Measurements from ENCODE around the gene DDX55. TPM values are rescaled to one million over a fixed set of nuclear protein-coding genes. Genes with fewer than 3 reads are reported as not detected.
"Not testable (repeated sequence)": the region's sequence is repeated elsewhere in the genome, so short reads cannot be mapped to it uniquely, and the experiment has no call there.

Gene DDX55
- 1 to 10 TPM; 7.7 to 8.3 (median 8.2) TPM for total RNA-seq
- polyA plus RNA-seq = 6.6 TPM
- long read RNA-seq, donor 1, partial matches to known transcripts = 6 of 17 reads
- long read RNA-seq, donor 1, other reads (novel, unspliced or antisense) = 6 of 17 reads
- long read RNA-seq, donor 2, partial matches to known transcripts = 1 of 6 reads
- long read RNA-seq, donor 2, other reads (novel, unspliced or antisense) = 2 of 6 reads
- long read RNA-seq, donor 3, partial matches to known transcripts = 28 of 37 reads
- long read RNA-seq, donor 3, other reads (novel, unspliced or antisense) = 9 of 37 reads
- long read RNA-seq, donor 4, partial matches to known transcripts = 3 of 9 reads
- long read RNA-seq, donor 4, other reads (novel, unspliced or antisense) = 5 of 9 reads

DNA sequence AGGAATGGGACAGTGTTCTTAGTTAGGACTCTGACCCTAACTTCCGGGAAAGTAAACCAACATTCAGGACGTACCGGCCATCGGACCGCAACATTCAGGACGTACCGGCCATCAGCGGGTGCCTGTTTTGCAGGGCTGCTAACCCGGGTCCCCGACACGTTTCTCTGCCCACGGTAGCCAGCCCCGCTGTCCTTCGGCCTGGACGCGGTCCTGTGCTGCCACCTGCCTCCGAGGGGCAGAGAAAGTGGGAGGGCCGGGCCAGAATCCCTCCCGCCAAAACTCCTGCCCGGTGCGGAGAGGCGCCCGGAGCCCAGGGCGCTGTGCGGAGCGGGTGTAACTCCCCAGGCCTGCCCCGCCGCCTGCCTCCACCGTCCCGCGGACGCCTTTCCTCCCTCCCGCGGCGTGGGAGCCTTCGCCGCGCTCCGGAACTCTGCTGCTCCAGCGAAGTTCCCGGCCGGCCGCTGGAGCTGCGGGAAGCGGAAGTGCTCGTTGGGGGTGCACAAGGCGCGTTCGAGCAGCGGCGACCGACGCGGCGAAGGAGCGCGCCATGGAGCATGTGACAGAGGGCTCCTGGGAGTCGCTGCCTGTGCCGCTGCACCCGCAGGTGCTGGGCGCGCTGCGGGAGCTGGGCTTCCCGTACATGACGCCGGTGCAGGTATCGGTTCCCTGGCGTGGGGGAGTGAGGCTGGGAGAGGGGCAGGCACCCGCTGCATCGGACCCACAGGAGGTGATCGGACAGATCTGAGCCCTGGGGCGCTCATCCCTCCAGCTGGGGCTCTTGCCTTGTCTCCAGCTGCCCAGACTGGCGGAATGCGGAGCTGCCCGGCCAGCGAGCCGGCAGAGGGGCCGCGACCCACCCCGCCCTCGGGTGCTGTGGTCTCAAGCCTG is at the start of gene DDX55:
DDX55 (plus strand) TSS at position 498 of the 888 bp plus-strand sequence; CDS start at position 548, 50 bp downstream.
- Histone ChIP-seq H3K27me3 (ENCODE audit: control insufficient read depth, insufficient read depth) (no peaks in the 10 kb centered on the region), H3K4me1 (ENCODE audit: control insufficient read depth, insufficient read depth, low read length) (peaks cover 3% of the 10 kb centered on the region), H3K9me3 (ENCODE audit: control insufficient read depth, low read length) (no peaks in the 10 kb centered on the region), H3K27ac (ENCODE audit: low read length) (peak within 1 kb of the TSS; percentile 59), H3K4me3 (ENCODE audit: low read length) (peak within 1 kb of the TSS; percentile 74)
- WGBS = under 1% methylated on average over 81 of the region's 81 CpGs
- intact Hi-C loops (cut with DNase I) = no loop called here
- DNase-seq (peak; percentile 85 to 93 (median 93)), ATAC-seq (peak; percentile 97 to 98)

DNA sequence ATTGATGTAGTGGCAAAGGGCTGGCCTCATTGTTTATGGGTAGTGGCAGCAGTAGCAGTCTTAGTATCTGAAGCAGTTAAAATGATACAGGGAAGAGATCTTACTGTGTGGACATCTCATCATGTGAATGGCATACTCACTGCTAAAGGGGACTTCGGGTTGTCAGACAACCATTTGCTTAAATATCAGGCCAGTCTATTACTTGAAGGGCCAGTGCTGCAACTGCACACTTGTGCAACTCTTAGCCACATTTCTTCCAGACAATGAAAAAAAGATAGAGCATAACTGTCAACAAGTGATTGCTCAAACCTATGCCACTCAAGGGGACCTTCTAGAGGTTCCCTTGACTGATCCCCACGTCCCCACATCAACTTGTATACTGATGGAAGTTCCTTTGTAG is 47.8 kb upstream of the DDX55 start:
- intact Hi-C loops (cut with DNase I); H3K27ac ChIP-seq (ENCODE audit: low read length); ATAC-seq; H3K4me3 ChIP-seq (ENCODE audit: low read length); H3K4me1 ChIP-seq (ENCODE audit: control insufficient read depth, insufficient read depth, low read length); H3K27me3 ChIP-seq (ENCODE audit: control insufficient read depth, insufficient read depth); H3K9me3 ChIP-seq (ENCODE audit: control insufficient read depth, low read length); DNase-seq: not testable (repeated sequence)
- 63% methylated on average over 2 of the region's 2 CpGs for WGBS

DNA sequence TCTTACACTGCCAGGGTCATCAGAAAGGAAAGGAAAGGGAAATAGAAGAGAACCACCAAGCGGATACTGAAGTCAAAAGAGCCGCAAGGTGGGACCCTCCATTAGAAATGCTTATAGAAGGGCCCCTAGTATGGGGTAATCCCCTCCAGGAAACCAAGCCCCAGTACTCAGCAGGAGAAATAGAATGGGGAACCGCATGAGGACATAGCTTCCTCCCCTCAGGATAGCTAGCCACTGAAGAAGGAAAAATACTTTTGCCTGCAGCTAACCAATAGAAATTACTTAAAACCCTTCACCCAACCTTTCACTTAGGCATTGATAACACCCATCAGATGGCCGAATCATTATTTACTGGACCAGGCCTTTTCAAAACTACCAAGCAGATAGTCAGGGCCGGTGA is 47.1 kb upstream of the DDX55 start:
- H3K4me1 ChIP-seq (ENCODE audit: control insufficient read depth, insufficient read depth, low read length); H3K9me3 ChIP-seq (ENCODE audit: control insufficient read depth, low read length); DNase-seq; ATAC-seq; intact Hi-C loops (cut with DNase I); H3K4me3 ChIP-seq (ENCODE audit: low read length); H3K27ac ChIP-seq (ENCODE audit: low read length); H3K27me3 ChIP-seq (ENCODE audit: control insufficient read depth, insufficient read depth): not testable (repeated sequence)
- WGBS = 82% methylated on average over 5 of the region's 5 CpGs

GRCh38 chr12:123558487-123558886 is 43.4 kb upstream of the DDX55 start:
- ATAC-seq; intact Hi-C loops (cut with DNase I): not testable (repeated sequence)

DNA sequence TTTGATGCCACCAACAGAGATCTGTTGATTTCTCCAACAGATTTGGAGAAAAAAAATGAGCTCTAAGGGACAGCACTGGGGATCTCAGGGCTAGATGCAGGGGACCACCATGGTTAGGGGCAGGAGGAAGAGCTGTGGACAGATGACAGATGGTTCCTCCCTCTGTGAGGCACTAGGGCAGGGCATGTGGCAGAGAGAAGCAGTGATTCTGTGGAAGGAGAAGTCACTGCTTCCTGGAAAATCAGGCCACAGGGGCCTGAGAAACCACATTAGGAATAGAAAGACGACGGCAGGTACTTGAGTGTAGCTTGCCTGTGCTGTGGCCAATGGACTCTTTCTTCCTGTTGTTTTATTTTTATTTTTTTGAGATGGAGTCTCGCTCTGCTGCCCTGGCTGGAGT is 42.4 kb upstream of the DDX55 start:
- DNase-seq = no peak
- Histone ChIP-seq H3K27ac (ENCODE audit: low read length) (no peak overlapping the region), H3K27me3 (ENCODE audit: control insufficient read depth, insufficient read depth) (no peaks in the 10 kb centered on the region), H3K9me3 (ENCODE audit: control insufficient read depth, low read length) (no peaks in the 10 kb centered on the region), H3K4me3 (ENCODE audit: low read length) (no peak overlapping the region), H3K4me1 (ENCODE audit: control insufficient read depth, insufficient read depth, low read length) (no peaks in the 10 kb centered on the region)
- intact Hi-C loops (cut with DNase I) = no loop called here
- ATAC-seq = no peak
- 76% methylated on average over 3 of the region's 3 CpGs for WGBS

More at GRCh38 chr12:123558487-123558886, 43.4 kb upstream of the DDX55 start:
- not testable (repeated sequence) for H3K27ac ChIP-seq (ENCODE audit: low read length); H3K9me3 ChIP-seq (ENCODE audit: control insufficient read depth, low read length); H3K4me1 ChIP-seq (ENCODE audit: control insufficient read depth, insufficient read depth, low read length); DNase-seq; H3K27me3 ChIP-seq (ENCODE audit: control insufficient read depth, insufficient read depth); H3K4me3 ChIP-seq (ENCODE audit: low read length)
- 94% methylated on average over 14 of the region's 14 CpGs for WGBS

DNA sequence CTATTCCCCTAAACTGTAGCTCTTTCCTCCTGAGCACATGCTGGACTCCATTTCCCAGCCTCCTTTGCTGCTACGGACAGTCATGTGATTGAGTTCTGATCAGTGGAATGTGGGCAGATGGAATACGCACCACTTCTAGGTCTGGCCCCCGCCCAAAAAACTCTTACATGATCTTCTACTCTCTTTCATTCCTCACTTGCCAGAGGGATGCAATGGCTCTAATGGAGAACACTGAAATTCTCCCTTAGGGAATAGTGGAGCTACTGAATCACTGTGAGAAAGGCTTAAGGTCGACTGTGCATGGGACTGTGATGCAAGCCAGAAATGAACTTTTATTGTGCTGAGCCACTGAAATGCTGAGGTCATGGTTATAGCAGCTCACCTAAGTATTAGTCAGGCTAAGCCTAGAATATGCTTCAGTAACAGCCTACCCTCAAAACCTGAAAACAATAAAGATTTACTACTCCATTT is 30.5 kb upstream of the DDX55 start:
- Histone ChIP-seq H3K27me3 (ENCODE audit: control insufficient read depth, insufficient read depth) (no peaks in the 10 kb centered on the region), H3K4me1 (ENCODE audit: control insufficient read depth, insufficient read depth, low read length) (no peaks in the 10 kb centered on the region), H3K4me3 (ENCODE audit: low read length) (no peak overlapping the region), H3K27ac (ENCODE audit: low read length) (no peak overlapping the region), H3K9me3 (ENCODE audit: control insufficient read depth, low read length) (no peaks in the 10 kb centered on the region)
- peak in 2 of 3 donors; percentile 74 to 77 for DNase-seq
- ATAC-seq = peak; percentile 79 to 82
- 33% methylated on average over 4 of the region's 4 CpGs for WGBS
- intact Hi-C loops (cut with DNase I) = no loop called here

GRCh38 chr12:123572391-123572790 is 29.5 kb upstream of the DDX55 start:
- DNase-seq (no peak), ATAC-seq (no peak)
- no peak overlapping the region for H3K27ac ChIP-seq (ENCODE audit: low read length)
- 58% methylated on average over 2 of the region's 2 CpGs for WGBS
- H3K4me1 ChIP-seq (ENCODE audit: control insufficient read depth, insufficient read depth, low read length) = no peaks in the 10 kb centered on the region
- H3K9me3 ChIP-seq (ENCODE audit: control insufficient read depth, low read length) = no peaks in the 10 kb centered on the region
- no peaks in the 10 kb centered on the region for H3K27me3 ChIP-seq (ENCODE audit: control insufficient read depth, insufficient read depth)
- intact Hi-C loops (cut with DNase I) = no loop called here
- no peak overlapping the region for H3K4me3 ChIP-seq (ENCODE audit: low read length)

DNA sequence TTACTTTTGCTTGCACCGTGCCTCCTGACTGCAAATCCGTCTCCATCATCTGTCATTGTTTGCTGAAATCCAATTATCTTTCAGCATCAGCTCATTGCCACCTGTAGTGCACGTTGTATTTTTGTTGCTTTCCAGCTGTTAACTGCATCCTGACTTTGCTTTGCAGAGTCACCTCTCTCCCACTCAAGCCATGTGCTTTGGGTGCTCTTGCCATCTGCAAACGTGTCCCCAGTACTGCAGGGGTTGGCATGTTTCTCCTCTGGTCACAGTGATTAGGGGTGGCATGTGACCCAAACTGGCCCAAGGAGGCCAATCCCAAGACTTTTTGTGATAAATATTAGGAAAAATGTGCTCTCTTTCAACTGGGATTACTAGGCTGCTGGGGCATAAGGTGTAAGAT is 28.0 kb upstream of the DDX55 start:
- Histone ChIP-seq H3K27ac (ENCODE audit: low read length) (no peak overlapping the region), H3K27me3 (ENCODE audit: control insufficient read depth, insufficient read depth) (no peaks in the 10 kb centered on the region), H3K4me1 (ENCODE audit: control insufficient read depth, insufficient read depth, low read length) (no peaks in the 10 kb centered on the region), H3K9me3 (ENCODE audit: control insufficient read depth, low read length) (no peaks in the 10 kb centered on the region), H3K4me3 (ENCODE audit: low read length) (no peak overlapping the region)
- no peak for DNase-seq
- WGBS = 33% methylated on average over 4 of the region's 4 CpGs
- intact Hi-C loops (cut with DNase I) = no loop called here
- ATAC-seq = no peak

GRCh38 chr12:123576611-123577010 is 25.3 kb upstream of the DDX55 start:
- H3K4me1 ChIP-seq (ENCODE audit: control insufficient read depth, insufficient read depth, low read length) = no peaks in the 10 kb centered on the region
- ATAC-seq (no peak), DNase-seq (no peak)
- intact Hi-C loops (cut with DNase I) = no loop called here
- H3K4me3 ChIP-seq (ENCODE audit: low read length) = no peak overlapping the region
- H3K9me3 ChIP-seq (ENCODE audit: control insufficient read depth, low read length) = no peaks in the 10 kb centered on the region
- no peaks in the 10 kb centered on the region for H3K27me3 ChIP-seq (ENCODE audit: control insufficient read depth, insufficient read depth)
- 88% methylated on average over 1 of the region's 1 CpG for WGBS
- H3K27ac ChIP-seq (ENCODE audit: low read length) = no peak overlapping the region

- intact Hi-C loops (cut with DNase I) = no loop called here
- Histone ChIP-seq H3K4me3 (ENCODE audit: low read length) (no peak overlapping the region), H3K27ac (ENCODE audit: low read length) (no peak overlapping the region), H3K9me3 (ENCODE audit: control insufficient read depth, low read length) (no peaks in the 10 kb centered on the region), H3K4me1 (ENCODE audit: control insufficient read depth, insufficient read depth, low read length) (peaks cover 2% of the 10 kb centered on the region), H3K27me3 (ENCODE audit: control insufficient read depth, insufficient read depth) (no peaks in the 10 kb centered on the region)
- ATAC-seq (no peak), DNase-seq (no peak)
- WGBS = 93% methylated on average over 3 of the region's 3 CpGs
These were observed 23.7 kb upstream of the DDX55 start for GRCh38 chr12:123578243-123578642.

DNA sequence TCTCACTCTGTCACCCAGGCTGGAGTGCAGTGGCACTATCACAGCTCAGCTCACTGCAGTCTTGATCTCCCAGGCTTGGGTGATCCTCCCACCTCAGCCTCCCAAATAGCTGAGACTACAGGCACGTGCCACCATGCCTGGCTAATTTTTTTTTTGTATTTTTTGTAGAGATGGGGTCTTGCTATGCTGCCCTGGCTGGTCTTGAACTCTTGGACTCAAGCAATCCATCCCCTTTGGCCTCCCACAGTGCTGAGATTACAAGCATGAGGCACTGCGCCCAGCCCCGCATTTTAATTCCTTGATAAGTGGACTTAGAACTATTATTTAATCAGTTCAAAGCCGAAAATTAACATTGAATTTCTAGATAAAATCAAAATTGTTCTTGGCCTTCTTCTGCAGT is 23.1 kb upstream of the DDX55 start:
- H3K27ac ChIP-seq (ENCODE audit: low read length); H3K4me3 ChIP-seq (ENCODE audit: low read length); intact Hi-C loops (cut with DNase I); DNase-seq; H3K4me1 ChIP-seq (ENCODE audit: control insufficient read depth, insufficient read depth, low read length); H3K27me3 ChIP-seq (ENCODE audit: control insufficient read depth, insufficient read depth); ATAC-seq; H3K9me3 ChIP-seq (ENCODE audit: control insufficient read depth, low read length): not testable (repeated sequence)
- 86% methylated on average over 4 of the region's 4 CpGs for WGBS
